NK-92 treated with Interleukin-12 subunit alpha and Interleukin-12 subunit beta, amount 100 ng/mL, for 24 hours (cell line): ENCODE data around the gene HAUS3.

Experiments used
- DNase-seq: peaks from one replicate; lab custom pipeline; 2025; lab: John Stamatoyannopoulos, UW

Gene HAUS3, protein sequence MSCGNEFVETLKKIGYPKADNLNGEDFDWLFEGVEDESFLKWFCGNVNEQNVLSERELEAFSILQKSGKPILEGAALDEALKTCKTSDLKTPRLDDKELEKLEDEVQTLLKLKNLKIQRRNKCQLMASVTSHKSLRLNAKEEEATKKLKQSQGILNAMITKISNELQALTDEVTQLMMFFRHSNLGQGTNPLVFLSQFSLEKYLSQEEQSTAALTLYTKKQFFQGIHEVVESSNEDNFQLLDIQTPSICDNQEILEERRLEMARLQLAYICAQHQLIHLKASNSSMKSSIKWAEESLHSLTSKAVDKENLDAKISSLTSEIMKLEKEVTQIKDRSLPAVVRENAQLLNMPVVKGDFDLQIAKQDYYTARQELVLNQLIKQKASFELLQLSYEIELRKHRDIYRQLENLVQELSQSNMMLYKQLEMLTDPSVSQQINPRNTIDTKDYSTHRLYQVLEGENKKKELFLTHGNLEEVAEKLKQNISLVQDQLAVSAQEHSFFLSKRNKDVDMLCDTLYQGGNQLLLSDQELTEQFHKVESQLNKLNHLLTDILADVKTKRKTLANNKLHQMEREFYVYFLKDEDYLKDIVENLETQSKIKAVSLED

DNA sequence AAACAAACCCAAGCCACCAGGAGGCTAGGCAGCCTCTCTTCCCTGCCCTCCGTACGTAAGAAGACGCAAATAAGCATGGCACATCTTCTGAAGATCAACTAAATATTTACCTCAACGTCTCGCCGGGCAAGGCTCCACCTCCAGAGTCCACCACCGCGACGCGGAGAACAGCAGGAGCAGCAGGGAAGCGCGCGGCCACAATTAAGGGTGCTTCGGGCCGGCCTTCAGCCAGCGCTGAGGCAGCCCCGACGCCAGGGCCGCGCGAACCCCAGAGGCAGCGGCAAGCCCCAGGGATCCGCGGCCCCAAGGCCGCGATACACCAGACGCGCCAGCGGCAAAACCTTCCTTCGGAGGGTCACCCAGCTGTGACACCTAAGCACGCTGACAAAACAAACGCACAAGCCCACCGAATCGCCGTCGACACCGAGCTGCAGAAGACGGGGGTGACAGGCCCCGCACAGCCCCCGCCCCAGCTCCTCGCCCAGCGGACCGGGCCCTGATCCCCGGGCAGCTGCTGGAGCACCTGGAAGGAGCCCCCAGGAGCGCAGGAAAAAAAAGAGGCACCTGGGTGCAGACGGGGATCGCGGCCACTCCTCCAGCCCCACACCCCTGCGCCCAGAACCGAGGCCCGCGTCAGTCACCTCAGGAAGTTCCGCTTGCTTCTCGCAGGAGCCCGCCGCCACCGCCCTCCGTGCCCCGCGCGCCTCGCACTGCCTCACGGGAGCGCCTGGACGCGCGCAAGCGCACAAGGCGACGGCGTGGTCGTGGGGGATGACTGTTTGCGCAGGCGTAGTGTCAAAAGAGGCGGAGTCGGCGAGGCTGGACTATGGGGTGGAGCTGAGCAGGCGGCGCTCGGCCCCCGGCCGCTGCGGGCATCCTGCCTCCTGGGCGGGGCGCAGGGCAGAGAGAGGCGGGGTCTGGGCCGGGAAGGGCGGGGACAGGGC is at the start of gene HAUS3, which contains the start of gene POLN:
TSS of gene HAUS3 (minus strand) at position 712 of the 944 bp plus-strand sequence. CDS start 1,175 bp downstream, outside the sequence.
TSS of gene POLN (minus strand) at position 712 of the 944 bp plus-strand sequence. CDS start 12,890 bp downstream, outside the sequence.
- peak; percentile 98 for DNase-seq

DNA sequence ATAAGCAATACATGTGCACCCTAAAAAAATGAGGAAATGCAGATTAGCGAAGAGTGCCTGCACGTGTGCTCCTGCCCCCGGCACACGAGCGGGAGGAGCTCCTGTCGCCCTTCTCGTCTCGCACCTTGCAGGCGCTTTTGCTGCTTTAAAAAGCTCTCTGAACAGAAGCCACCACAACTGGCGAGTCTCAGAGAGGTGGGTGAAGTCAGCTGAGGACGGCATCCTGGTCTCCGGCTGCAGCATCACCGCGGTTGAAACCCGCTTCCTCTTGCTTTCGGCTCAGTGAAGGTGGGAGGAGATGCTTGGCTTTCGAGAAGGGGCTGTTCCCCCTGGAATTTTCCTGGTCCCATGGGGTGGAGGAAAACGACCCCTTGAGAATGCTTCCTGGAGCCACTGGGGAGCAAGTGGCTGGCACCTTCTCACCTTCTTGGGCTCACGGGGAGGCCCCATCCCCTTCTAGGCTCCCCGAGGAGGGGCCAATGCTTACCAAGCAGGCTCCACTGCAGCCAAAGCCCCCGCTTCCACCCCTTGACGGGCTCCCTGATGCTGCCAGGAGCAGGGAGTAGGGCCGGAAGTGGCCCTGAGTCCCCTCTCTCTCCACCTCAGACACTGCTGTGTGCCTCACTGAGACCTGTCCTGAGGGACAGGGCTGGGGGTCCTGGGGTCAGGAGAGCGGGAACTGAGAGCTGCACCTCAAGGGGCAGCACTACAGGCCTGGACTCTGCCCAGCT is 49.2 kb upstream of the HAUS3 start:
- peak; percentile 41 for DNase-seq

DNA sequence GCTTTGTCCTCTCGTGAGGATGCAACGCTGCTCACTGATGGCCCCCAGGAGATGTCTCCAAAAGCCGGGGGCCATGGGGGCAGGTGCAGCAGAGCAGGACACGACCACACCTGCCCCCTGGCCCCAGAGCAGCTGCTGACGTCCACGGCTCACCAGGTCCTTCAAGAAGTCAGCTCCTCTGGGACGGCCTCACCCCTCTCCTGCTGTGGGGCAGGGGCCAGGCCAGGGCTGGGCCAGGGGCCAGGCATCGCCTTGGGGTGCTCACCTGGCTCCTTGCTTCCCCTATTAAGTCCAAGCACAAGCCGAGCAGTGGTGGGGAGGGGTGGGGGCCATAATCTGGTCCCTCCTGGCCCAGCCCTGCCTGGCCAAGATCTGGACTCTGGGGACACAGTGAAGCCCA is 48.6 kb upstream of the HAUS3 start:
- no peak for DNase-seq

DNA sequence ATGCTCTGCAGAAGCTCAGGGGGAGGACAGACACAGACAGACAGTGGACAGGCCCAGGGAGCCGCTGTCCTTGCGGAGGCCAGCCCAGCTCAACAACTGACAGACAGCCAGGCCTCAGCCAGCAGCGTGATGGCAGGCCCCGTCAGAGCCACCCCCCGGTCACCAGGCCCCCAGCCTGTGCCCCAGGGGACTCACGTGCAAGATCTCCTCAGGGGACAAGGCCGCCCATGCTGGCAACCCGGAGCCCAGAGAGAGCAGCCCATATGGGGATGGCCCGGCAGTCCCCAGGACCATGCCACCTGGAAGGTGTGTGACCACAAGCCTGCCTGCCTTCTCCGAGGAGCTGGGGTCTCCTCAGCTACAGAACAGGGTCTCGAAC is 48.0 kb upstream of the HAUS3 start:
- no peak for DNase-seq

DNA sequence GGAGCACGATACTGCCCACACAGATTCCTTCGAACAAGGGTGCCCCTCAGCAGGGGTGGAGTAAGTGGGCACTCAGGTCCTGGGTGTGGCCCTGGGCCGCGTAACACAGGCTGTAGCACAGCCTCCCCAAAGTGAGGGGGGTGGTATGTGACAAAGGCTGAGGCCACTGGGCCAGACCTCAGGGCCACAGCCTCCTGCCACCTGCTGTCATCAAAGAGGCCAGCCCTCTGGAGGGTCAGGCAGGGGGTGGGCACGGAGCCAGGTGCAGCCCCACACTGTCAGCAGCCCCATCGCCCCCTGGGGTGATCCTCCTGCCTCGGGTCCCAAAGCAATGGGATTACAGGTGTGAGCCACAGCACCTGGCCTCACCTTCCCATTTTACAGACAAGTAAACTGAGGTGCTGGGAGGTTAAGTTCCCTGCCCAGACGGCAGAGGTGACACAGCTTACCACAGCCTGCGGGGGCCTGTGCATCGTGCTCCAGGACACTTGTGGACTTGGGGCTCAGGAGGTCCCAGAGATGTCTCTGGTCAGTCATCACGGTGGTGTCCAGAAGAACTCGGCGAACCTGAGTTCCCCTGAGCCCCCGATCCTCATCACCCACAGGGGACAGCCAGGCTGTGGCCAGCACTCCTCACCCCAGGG is 47.5 kb upstream of the HAUS3 start:
- no peak for DNase-seq

DNA sequence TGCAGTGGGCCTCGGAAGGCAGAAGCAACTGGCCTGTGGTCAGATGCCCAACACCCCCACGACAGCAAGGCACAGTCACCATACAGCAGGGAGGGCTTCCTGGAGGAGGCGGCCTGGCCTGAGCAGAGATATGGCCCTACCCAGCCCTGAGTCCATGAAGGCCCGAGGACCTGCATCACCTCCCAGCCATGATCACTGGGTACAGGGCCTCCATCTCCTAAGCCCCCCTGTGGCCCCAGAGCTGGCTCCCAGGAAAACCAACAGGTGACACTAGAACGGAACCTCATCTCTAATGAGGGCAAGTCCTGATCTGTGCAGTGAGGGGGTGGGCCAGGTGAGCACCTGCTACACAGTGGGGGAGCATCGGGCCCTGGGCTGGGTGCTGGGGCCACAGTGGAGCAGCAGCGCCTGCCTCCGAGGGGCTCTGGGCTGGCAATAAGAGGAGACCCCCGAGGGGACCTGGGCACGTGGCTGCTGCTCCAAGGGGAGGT is 46.2 kb upstream of the HAUS3 start:
- DNase-seq, result no peak

DNA sequence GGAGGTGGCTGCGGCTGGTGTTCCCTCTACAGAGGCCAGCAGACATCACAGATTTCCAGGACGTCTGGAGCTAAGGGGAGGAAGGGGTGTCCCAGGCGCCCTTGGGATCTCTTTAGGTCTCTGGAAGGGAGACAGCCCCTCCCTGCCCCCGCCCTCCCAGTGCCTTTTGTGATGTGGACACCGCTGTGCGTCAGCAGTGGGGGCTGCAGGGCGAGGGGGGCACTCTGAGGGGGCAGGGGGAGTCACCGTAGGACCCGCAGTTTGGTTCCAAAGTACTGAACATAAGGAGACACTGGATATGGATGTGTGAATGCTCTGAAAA is 45.6 kb upstream of the HAUS3 start:
- no peak for DNase-seq

DNA sequence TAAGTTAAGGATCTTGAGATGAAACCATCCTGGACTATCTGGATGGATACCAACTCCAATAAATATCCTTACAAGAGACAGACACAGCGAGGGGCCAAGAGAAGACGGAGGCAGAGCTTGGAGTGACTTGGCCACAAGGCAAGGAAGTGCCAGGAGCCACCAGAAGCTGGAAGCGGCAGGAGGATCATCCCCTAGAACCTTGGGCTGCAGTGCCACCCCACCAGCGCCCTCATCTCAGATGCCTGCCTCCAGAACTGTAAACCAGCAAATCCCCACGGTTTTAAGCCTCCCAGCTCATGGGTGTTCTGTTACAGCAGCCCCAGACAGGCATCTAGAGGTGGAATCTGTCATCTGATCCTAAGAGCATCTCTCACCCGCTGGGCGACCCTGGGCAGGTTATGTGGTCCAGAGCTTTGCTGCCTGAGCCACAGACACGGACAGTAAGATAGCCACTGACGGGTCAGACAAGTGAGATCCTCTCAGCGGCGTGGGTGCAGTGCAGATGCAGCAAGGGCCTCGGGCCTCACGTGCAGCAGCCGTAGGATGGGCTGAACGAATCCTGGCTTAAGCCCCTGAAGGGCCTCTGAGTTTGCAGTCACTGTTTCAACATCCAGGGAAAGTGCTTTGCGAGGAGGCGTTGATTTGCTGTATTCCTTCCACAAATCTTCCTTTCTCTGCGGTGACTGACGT is 45.1 kb upstream of the HAUS3 start:
- no peak for DNase-seq

DNA sequence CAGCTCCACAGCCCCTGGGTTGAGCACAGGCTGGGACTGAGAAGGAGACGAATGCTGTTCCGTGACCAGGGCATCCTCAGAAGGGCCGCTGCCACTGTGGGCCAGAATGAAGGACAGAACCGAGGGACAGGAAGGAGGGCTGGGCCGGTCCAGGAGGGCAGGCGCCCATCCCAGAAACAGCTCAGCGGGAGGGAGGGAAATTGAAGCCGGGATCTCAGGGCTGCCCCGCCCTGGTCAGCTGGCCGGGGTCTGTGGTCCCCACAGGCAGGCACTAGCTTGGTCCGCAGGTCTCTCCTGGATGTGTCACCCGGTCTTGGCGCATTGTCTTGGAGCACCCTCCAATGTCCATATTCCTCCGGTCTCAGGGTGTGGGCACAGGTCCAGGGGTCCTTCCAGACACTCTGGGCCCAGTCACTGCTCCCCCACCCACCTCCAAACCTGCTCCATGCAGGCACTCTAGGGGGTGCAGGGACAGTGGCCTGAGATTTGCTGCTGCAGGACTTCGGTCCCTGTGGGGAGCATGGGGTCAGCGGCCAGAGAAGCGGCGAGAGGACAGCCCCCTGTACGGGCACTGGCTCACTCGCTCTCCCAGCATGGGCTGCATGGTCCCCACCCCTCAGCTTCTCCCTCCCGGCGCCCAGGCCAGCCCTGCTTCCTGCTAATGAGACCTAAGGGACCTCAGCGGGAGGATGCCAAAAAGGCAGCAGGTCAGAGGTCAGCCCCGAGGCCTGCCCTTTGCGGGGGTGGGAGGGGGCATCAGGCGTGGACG is 43.9 kb upstream of the HAUS3 start:
- DNase-seq, result no peak

DNA sequence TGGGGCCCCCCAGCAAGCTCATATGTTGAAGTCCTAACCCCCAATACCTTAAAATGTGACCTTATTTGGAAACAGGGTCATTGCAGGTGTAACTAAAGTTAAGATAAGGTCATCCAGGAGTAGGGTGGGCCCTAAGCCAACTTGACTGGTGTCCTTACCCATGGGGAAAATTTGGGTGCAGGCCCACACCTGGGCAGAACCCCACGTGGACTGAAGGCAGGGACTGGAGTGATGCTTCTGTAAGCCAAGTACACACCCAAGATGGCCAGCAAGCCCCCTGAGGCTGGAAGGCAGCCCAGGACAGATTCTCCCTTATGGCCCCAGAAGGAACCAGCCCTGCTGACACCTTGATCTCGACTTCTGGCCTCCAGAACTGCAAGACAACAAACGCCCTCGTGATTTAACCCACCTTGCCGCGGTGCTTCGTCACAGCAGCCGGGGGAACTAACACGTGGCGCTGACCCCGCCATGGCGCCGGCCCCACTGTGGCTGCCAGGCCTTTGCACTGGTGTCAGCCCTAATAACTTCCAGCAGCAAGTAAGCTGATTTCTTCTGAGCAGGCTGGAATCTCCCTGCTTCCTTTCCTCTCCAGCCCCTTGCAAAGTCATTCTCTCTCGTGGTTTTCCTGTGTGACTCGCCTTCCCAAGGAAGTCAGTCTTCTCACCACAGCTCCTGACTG is 43.2 kb upstream of the HAUS3 start:
- no peak for DNase-seq

DNA sequence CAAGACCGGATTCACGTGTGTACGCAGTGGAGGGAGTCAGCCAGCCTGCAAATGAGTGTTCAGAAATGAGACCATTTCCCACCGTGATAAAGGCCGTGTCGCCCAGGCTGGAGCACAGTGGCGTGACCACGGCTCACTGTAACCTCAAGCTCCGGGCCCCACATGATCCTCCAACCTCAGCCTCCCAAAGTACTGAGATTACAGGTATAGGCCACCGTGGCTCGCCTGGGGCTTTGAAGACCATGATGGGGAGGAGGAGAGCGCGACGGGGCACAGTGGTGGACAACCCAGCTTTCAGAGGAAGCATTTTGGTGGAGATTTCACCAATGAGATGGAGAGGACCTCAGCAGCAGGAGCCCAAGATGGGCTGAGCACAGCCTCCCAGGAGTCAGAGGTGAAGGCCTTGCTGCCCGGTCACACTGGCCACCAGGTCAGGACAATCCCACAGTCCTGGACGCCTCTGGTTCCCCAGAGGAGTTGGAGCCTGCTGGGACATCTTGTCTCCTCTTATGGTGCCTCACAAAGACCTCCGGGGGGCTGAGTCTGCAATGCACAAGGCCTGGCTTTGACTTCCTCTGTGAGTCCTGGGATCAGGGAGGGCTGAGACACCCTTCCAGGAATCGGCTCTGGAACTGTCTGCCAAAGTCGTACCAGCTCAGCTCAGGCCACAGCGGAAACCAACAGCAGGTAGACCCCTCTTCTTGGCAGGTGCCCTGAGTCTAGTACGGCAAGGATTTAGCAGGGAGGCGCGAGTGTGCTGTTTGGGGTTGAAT is 42.4 kb upstream of the HAUS3 start:
- no peak for DNase-seq

DNA sequence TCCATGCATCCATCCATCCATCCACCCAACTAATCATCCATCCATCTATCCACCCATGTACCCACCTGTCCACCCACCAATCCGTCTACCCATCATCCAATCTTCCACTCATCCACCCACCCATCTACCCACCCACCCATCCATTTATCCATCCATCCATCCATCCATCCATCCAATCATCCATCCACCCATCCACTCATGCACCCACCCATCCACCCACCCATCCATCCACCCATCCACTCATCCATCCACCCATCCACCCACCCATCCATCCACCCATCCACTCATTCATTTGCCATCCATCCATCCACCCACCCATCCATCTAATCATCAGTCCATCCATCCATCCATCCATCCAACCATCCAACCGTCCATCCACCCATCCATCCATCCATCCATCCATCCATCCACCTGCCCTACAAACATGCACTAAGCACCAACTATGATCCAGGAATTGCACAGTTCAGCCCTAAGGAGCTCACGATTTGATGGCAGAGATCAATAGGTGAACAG is 41.3 kb upstream of the HAUS3 start:
- DNase-seq, result no peak

DNA sequence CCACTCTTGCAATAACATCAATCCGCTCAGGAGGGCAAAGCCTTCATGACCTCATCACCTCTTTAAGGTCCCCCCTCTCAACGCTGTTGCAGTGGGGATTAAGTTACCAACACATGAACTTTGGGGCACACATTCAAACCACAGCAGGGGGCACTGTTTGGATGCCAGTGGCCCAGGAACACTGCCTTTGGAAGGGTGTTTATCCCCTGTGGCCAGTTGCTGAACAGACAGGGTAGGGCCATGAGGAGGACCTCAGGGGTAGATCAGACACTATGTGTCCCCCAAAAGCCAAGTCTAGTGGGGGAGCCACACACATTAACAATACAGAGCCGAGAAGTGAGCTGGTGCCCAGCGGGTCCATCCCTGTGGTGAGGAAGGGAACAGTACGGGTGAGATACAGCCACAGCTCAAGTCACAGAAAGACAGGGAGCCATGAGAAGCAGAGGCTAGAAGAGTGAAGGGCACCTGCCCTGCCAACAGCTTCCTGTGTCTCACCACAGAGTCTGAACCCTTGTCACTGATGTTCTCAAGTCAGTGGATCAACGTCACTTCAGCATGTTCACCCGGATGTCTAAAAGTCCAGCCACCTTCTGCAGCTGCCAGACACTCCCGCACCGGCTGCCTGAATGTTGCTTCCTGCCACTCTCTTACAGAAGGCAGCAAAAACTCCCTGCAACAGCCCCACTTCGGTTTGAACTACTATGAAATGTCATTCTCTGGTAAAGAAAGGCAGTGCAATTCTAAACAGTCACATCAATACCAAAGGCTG is 39.8 kb upstream of the HAUS3 start:
- peak; percentile 45 for DNase-seq

DNA sequence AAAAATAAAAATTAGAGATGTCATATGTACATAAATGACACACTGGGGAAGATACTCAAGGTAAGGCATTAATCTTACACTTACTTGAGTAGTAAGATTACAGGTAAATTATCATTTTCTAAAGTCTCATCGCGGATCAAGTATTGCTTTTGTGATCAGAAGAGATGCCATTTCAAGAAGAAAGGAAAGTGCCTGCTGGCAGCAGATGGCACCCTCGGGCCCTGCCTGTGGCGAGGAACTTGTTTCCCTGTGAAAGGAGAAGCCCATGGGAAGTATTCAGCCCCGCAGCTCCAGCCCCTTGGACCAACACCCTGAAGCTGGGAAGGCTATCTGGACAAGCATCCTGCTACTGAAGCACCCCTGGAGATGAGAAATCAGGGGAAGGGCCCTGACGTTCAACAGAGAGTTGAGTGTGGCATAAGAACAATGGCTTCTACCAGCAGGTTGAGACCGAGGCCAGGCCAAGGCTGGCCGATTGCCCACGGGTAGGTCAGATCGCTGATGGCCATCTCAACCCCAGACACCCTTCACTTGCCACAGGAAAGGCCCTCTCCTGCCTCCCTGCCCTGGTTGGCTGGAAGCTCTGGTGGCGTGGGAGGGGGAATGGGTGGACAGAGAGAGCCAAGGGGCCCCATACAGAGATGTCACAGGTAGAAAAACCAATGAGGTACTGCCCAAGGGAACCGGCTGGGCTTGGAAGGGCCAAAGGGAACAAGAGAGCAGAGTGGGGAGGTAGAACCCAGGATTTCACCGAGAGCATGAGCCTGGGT is 38.8 kb upstream of the HAUS3 start:
- DNase-seq, result no peak

DNA sequence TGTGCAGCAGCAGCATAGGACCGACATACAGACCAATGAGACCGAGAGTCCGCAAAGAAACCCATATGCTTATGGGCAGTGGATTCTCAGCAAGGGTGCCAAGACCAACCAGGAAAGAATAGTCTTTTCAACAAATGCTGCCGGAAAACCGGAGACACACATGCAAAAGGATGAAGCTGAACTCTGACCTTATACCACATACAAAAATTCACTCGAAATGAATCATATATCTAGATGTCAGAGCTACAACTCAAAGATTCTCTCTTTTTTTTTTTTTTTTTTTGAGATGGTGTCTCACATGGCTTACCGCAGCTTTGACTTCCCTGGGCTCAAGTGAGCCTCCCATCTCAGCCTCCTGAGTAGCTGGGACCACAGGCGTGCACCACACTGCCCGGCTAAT is 36.0 kb upstream of the HAUS3 start:
- DNase-seq, result no peak

DNA sequence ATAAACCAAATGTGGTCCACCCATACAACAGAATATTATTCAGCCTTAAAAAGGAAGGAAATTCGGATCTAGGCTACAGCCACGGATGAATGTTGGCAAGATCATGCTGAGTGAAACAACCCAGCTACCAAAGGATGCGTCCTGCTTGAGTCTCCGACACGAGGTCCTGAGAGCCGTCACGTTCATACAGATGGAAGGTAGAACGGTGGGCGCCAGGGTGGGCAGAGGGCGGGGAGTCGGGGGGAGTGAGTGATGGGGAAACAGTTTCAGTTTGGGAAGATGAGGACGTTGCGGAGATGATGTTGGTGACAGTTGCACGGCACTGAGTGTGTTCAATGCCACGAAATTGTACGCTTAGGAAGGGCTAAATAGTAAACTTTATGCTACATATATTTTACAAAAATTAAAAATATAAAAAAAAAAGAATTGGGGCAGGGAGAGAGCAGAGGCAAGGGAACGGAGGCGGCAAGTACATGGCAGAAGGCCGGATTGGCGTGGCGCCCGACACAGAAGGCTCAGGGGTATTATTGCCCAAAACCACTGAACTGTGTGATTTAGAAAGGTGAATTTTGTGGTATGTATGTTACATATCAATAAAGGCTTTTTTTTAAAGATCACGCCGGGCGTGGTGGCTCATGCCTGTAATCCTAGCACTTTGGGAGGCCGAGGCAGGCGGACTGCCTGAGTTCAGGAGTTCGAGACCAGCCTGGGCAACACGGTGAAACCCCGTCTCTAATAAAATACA is 34.8 kb upstream of the HAUS3 start:
- no peak for DNase-seq
